IMR-90 (cell line): Measurements from ENCODE around the gene LAMA4. TPM values are rescaled to one million over a fixed set of nuclear protein-coding genes. Genes with fewer than 3 reads are reported as not detected.

Source experiments
- ATAC-seq: fragments of 200-7000 bp; cut with Tn5 transposase; 2 replicates; pipeline ENCODE4 v1.9.1; 2020; ENCODE audit warnings: low read depth, mild to moderate bottlenecking, moderate library complexity
- BruUV-seq: library from RNA; stranded (reverse); fragments of 400-500 nt; replicated peaks from 2 replicates; lab custom pipeline; 2021; lab: Mats Ljungman, UMichigan
- CTCF ChIA-PET: fragments of 300-600 bp; formaldehyde crosslinking; extraction: SDS; loops from one replicate; lab custom pipeline; 2021; ENCODE audit warnings: antibody characterized with exemption; lab: Yijun Ruan, JAX
- POLR2A ChIA-PET: fragments of 300-600 bp; sonication (Branson Sonifier 250); formaldehyde crosslinking; loops from one replicate; lab custom pipeline; 2022; ENCODE audit warnings: antibody characterized with exemption; ENCODE audit not compliant: unreplicated experiment; lab: Charles Lee
- DNase-seq: peaks from one replicate; pipeline ENCODE4 v3.0.0; 2013
- H2AFZ ChIP-seq: replicated peaks from 2 replicates; pipeline ENCODE3; 2013; ENCODE audit warnings: low read length, mild to moderate bottlenecking; ENCODE audit not compliant: poor library complexity
- H2AK5ac ChIP-seq: 2 replicates; pipeline ENCODE4 v1.6.1; 2013; ENCODE audit warnings: low read depth, low read length, inconsistent platforms
- H2AK9ac ChIP-seq: replicated peaks from 2 replicates; pipeline ENCODE3; 2013; ENCODE audit warnings: mild to moderate bottlenecking, low read depth, low read length, moderate library complexity; ENCODE audit not compliant: poor library complexity
- H2BK120ac ChIP-seq: 2 replicates; pipeline ENCODE4 v1.6.1; 2013; ENCODE audit warnings: low read depth, low read length, inconsistent platforms
- H2BK15ac ChIP-seq: 3 replicates; pipeline ENCODE4 v1.6.1; 2013; ENCODE audit warnings: low read depth, low read length, inconsistent platforms
- H2BK20ac ChIP-seq: 2 replicates; pipeline ENCODE4 v1.6.1; 2013; ENCODE audit warnings: low read depth, mild to moderate bottlenecking, inconsistent platforms, low read length, moderate library complexity
- H2BK5ac ChIP-seq: 2 replicates; pipeline ENCODE4 v1.6.1; 2013; ENCODE audit warnings: mild to moderate bottlenecking, low read depth, low read length, inconsistent platforms; ENCODE audit not compliant: poor library complexity, severe bottlenecking
- H3K14ac ChIP-seq: replicated peaks from 2 replicates; pipeline ENCODE4 v1.6.1; 2013; ENCODE audit warnings: low read depth, low read length, inconsistent platforms
- H3K18ac ChIP-seq: 2 replicates; pipeline ENCODE4 v1.6.1; 2013; ENCODE audit warnings: low read depth, low read length, control low read depth
- H3K23ac ChIP-seq: 2 replicates; pipeline ENCODE4 v1.6.1; 2013; ENCODE audit warnings: low read depth, low read length, inconsistent platforms
- H3K27ac ChIP-seq: 2 replicates; pipeline ENCODE4 v1.5.1; 2013; ENCODE audit warnings: mild to moderate bottlenecking, control low read depth, low read length; ENCODE audit not compliant: insufficient read depth
- H3K27me3 ChIP-seq: 2 replicates; pipeline ENCODE4 v1.6.1; 2013; ENCODE audit warnings: low read length; ENCODE audit not compliant: control insufficient read depth, insufficient read depth
- H3K36me3 ChIP-seq: 2 replicates; pipeline ENCODE4 v1.6.1; 2013; ENCODE audit warnings: low read length, mixed read lengths; ENCODE audit not compliant: control insufficient read depth, insufficient read depth
- H3K4ac ChIP-seq: 2 replicates; pipeline ENCODE4 v1.6.1; 2013; ENCODE audit warnings: low read depth, low read length, inconsistent platforms
- H3K4me1 ChIP-seq: 2 replicates; pipeline ENCODE4 v1.6.1; 2013; ENCODE audit warnings: low read length, mixed read lengths; ENCODE audit not compliant: control insufficient read depth, insufficient read depth
- H3K4me2 ChIP-seq: 2 replicates; pipeline ENCODE4 v1.6.1; 2013; ENCODE audit warnings: low read depth, mild to moderate bottlenecking, control low read depth, low read length, moderate library complexity
- H3K4me3 ChIP-seq: 2 replicates; pipeline ENCODE4 v1.5.1; 2013; ENCODE audit warnings: low read depth, mild to moderate bottlenecking, control low read depth, low read length, moderate library complexity; ENCODE audit not compliant: insufficient read depth
- H3K56ac ChIP-seq: 2 replicates; pipeline ENCODE4 v1.6.1; 2013; ENCODE audit warnings: low read length, inconsistent platforms; ENCODE audit not compliant: insufficient read depth; ENCODE audit errors: extremely low read depth
- H3K79me1 ChIP-seq, 2 experiments: 2 replicates each; pipeline ENCODE4 v1.6.1; 2013; ENCODE audit warnings: low read length in 2 of 2, inconsistent platforms in 1 of 2, low read depth in 1 of 2
- H3K9ac ChIP-seq: 2 replicates; pipeline ENCODE4 v1.6.1; 2013; ENCODE audit warnings: low read depth, low read length, control low read depth
- H3K9me1 ChIP-seq: 2 replicates; pipeline ENCODE4 v1.6.1; 2013; ENCODE audit warnings: low read length, inconsistent platforms; ENCODE audit not compliant: insufficient read depth
- H3K9me3 ChIP-seq: 2 replicates; pipeline ENCODE4 v1.6.1; 2013; ENCODE audit warnings: low read length; ENCODE audit not compliant: control insufficient read depth, insufficient read depth
- H4K20me1 ChIP-seq: 2 replicates; pipeline ENCODE4 v1.6.1; 2013; ENCODE audit warnings: low read length, inconsistent platforms; ENCODE audit not compliant: insufficient read depth
- H4K5ac ChIP-seq: 2 replicates; pipeline ENCODE4 v1.6.1; 2013; ENCODE audit warnings: mild to moderate bottlenecking, low read depth, low read length, control low read depth
- H4K8ac ChIP-seq, 2 experiments: 2 replicates each; pipeline ENCODE4 v1.6.1; 2013; ENCODE audit warnings: low read depth in 2 of 2, low read length in 2 of 2, control low read depth in 1 of 2, inconsistent platforms in 1 of 2
- H4K91ac ChIP-seq: 2 replicates; pipeline ENCODE4 v1.6.1; 2013; ENCODE audit warnings: low read depth, low read length, inconsistent platforms; ENCODE audit not compliant: insufficient read depth
- CTCF ChIP-seq: conservative IDR thresholded peaks from 2 replicates; pipeline ENCODE4 v1.5.1; 2012; ENCODE audit warnings: mild to moderate bottlenecking, low read depth, low read length, improper control_type of control experiment
- MAZ ChIP-seq: IDR thresholded peaks from 2 replicates; pipeline ENCODE4 v1.6.1; 2012; ENCODE audit warnings: low read depth, mild to moderate bottlenecking, low read length, improper control_type of control experiment, moderate library complexity, borderline replicate concordance
- NFE2L2 ChIP-seq: fragments of 150-350 bp; IDR thresholded peaks from 2 replicates; pipeline ENCODE4 v1.6.1; 2016; ENCODE audit warnings: low read depth, mild to moderate bottlenecking, low read length
- RAD21 ChIP-seq: IDR thresholded peaks from 2 replicates; pipeline ENCODE4 v1.6.1; 2012; ENCODE audit warnings: low read length, improper control_type of control experiment
- RCOR1 ChIP-seq: IDR thresholded peaks from 2 replicates; pipeline ENCODE4 v1.6.1; 2012; ENCODE audit warnings: mild to moderate bottlenecking, low read length, improper control_type of control experiment; ENCODE audit not compliant: insufficient replicate concordance
- RFX5 ChIP-seq: IDR thresholded peaks from 2 replicates; pipeline ENCODE4 v1.8.0; 2012; ENCODE audit warnings: low read depth, mild to moderate bottlenecking, low read length, moderate library complexity
- SMC3 ChIP-seq: fragments of 150-350 bp; IDR thresholded peaks from 2 replicates; pipeline ENCODE4 v1.6.1; 2016; ENCODE audit warnings: low read depth, mild to moderate bottlenecking, antibody characterized with exemption, low read length, moderate library complexity
- WGBS, 2 experiments: methylation state at CpG; one replicate each; pipeline versions ENCODE4 v1.1.5 to v1.1.7; 2013; ENCODE audit warnings: missing lambda C conversion rate in 2 of 2; ENCODE audit not compliant: insufficient read length in 1 of 2; ENCODE audit errors: extremely low coverage in 2 of 2; 5-methylcytosine and 5-hydroxymethylcytosine counted together
- dilution Hi-C: fragments of 300-500 bp; cut with HindIII; formaldehyde crosslinking; loops from one replicate; pipeline ENCODE4 v1.14.3; 2018; ENCODE audit warnings: low sequenced_read_pairs; ENCODE audit not compliant: unreplicated experiment
- in situ Hi-C: fragments of 300-500 bp; cut with MboI; formaldehyde crosslinking; loops from 3 replicates; pipeline ENCODE4 v1.14.3; 2019; ENCODE audit warnings: low sequenced_read_pairs, inconsistent platforms, mixed read lengths
- intact Hi-C: fragments of 100-400 bp; cut with micrococcal nuclease; formaldehyde crosslinking; loops from 2 replicates; pipeline ENCODE4 v1.10.0; 2022
- polyA plus RNA-seq, 3 experiments: library from polyadenylated mRNA; depleted of rRNA; stranded (reverse); fragments of >200 nt; gene quantifications; 2 replicates each; pipeline ENCODE4 v1.2.3, GENCODE V29; 2012; ENCODE audit warnings: low replicate concordance in 1 of 3
- total RNA-seq: library from RNA; depleted of rRNA; stranded (reverse); fragments of >200 nt; gene quantifications from 2 replicates; pipeline ENCODE4 v1.2.3, GENCODE V29; 2012

The LAMA4 gene
- total and polyA plus RNA-seq, 2 of the 4 experiments (the other 2 are of a cell fraction): 33.9 to 35.8 TPM

- no peak overlapping the region for H4K91ac ChIP-seq
- ATAC-seq: no peak
- no peak overlapping the region for H2BK5ac ChIP-seq
- H3K4me3 ChIP-seq: no peak overlapping the region
- no peak overlapping the region for H3K9ac ChIP-seq
- BruUV-seq: no TSS peak
- H3K4ac ChIP-seq: no peak overlapping the region
- no peak overlapping the region for H3K23ac ChIP-seq
- in situ Hi-C loops: no loop called here
- no peak overlapping the region for H4K5ac ChIP-seq
- ChIA-PET POLR2A (no interaction called here), CTCF (no interaction called here)
- H2BK120ac ChIP-seq: no peak overlapping the region
- H2AK9ac ChIP-seq: no peak overlapping the region
- H3K36me3 ChIP-seq: no peaks in the 10 kb centered on the region
- no peak overlapping the region for H3K14ac ChIP-seq
- no peak overlapping the region for H2BK15ac ChIP-seq
- H3K9me1 ChIP-seq: no peaks in the 10 kb centered on the region; the same call in 1 of the 2 replicates
- no peak overlapping the region for H3K27ac ChIP-seq
- no peak overlapping the region for H3K18ac ChIP-seq
- H3K56ac ChIP-seq: no peak overlapping the region
- H3K79me1 ChIP-seq: no peaks in the 10 kb centered on the region
- no peaks in the 10 kb centered on the region for H3K9me3 ChIP-seq
- no peak overlapping the region for H2AFZ ChIP-seq
- H3K4me2 ChIP-seq: no peak overlapping the region
- intact Hi-C loops: no loop called here
- H2AK5ac ChIP-seq: no peak overlapping the region
- no peak overlapping the region for H4K8ac ChIP-seq
- no peak for DNase-seq
- dilution Hi-C loops: no loop called here
- no peak overlapping the region for H2BK20ac ChIP-seq
- no peak for TF ChIP-seq CTCF
- TF ChIP-seq RAD21: no peak
- no peak for TF ChIP-seq RFX5
- TF ChIP-seq MAZ: no peak
- no peak for TF ChIP-seq RCOR1
- no peak for TF ChIP-seq NFE2L2
- no peak for TF ChIP-seq SMC3
- peaks cover 6% of the 10 kb centered on the region for H3K4me1 ChIP-seq
- H3K27me3 ChIP-seq: no peaks in the 10 kb centered on the region
- no CpG with 5 or more reads among the region's 1 CpG for WGBS, 2 experiments
- no peaks in the 10 kb centered on the region for H4K20me1 ChIP-seq
Measured at GRCh38 chr6:112259337-112259675, 4.9 kb upstream of the LAMA4 start.
